K562 (cell line): Measurements from ENCODE around the gene ZFP36. TPM values are rescaled to one million over a fixed set of nuclear protein-coding genes. Genes with fewer than 3 reads are reported as not detected.

Experiments
- ARID2 ChIP-seq: fragments of 450-650 bp; IDR thresholded peaks from 2 replicates; pipeline ENCODE4 v1.6.1; 2017; ENCODE audit warnings: antibody characterized with exemption, mild to moderate bottlenecking
- BCLAF1 ChIP-seq, 2 experiments: fragments of 450-650 bp in 1 of 2; IDR thresholded peaks; 2 replicates each; pipeline ENCODE4 v1.6.1; 2011 to 2017; ENCODE audit warnings: low read depth in 2 of 2, antibody characterized with exemption in 1 of 2, borderline replicate concordance in 1 of 2, low read length in 1 of 2, mild to moderate bottlenecking in 1 of 2, mixed read lengths in 1 of 2; ENCODE audit not compliant: control insufficient read depth in 1 of 2
- CBFA2T3 ChIP-seq: fragments of 450-650 bp; IDR thresholded peaks from 2 replicates; pipeline ENCODE4 v1.6.1; 2017
- CSDE1 ChIP-seq, 2 experiments: fragments of 450-650 bp; IDR thresholded peaks; 2 replicates each; pipeline ENCODE4 v1.6.1; 2016; ENCODE audit warnings: mild to moderate bottlenecking in 1 of 2
- CUX1 ChIP-seq: fragments of 200-800 bp; sonication (Bioruptor generic); IDR thresholded peaks from 2 replicates; pipeline ENCODE4 v1.6.1; 2016; ENCODE audit warnings: missing genetic modification characterization, missing compliant biosample characterization
- KDM4B ChIP-seq, 2 experiments: fragments of 450-650 bp in 1 of 2; sonication (generic) in 1 of 2; IDR thresholded peaks; 2 replicates each; pipeline ENCODE4 v1.6.1; 2016 to 2017; ENCODE audit warnings: borderline replicate concordance in 2 of 2, antibody characterized with exemption in 1 of 2, low read depth in 1 of 2, mild to moderate bottlenecking in 1 of 2
- MCM5 ChIP-seq: fragments of 450-650 bp; IDR thresholded peaks from 2 replicates; pipeline ENCODE4 v1.6.1; 2016; ENCODE audit warnings: low read depth
- MED1 ChIP-seq: sonication (generic); formaldehyde crosslinking; IDR thresholded peaks from 2 replicates; pipeline ENCODE4 v1.8.1; 2023; ENCODE audit warnings: missing genetic modification reagents, borderline replicate concordance
- NKRF ChIP-seq: fragments of 450-650 bp; IDR thresholded peaks from 2 replicates; pipeline ENCODE4 v1.6.1; 2016; ENCODE audit warnings: borderline replicate concordance
- SAFB2 ChIP-seq: fragments of 200-400 bp; formaldehyde crosslinking; IDR thresholded peaks from 2 replicates; pipeline ENCODE4 v1.6.1; 2018; ENCODE audit warnings: borderline replicate concordance, low read length, low read depth, moderate library complexity; ENCODE audit not compliant: severe bottlenecking
- TGIF2 ChIP-seq: sonication (generic); formaldehyde crosslinking; IDR thresholded peaks from 2 replicates; pipeline ENCODE4 v1.8.1; 2022; ENCODE audit warnings: mild to moderate bottlenecking, missing genetic modification reagents, moderate library complexity
- ZNF263 ChIP-seq: sonication (generic); formaldehyde crosslinking; IDR thresholded peaks from 2 replicates; pipeline ENCODE4 v1.8.0; 2022; ENCODE audit warnings: mild to moderate bottlenecking, missing genetic modification reagents, borderline replicate concordance
- ZSCAN32 ChIP-seq: fragments of 450-650 bp; formaldehyde crosslinking; IDR thresholded peaks from 2 replicates; pipeline ENCODE4 v1.4.0; 2020; ENCODE audit warnings: mild to moderate bottlenecking, moderate library complexity
- polyA plus RNA-seq, 8 experiments: library from polyadenylated mRNA; depleted of rRNA in 4 of 8; stranded (reverse) in 5 of 8; unstranded in 3 of 8; fragments of >200 nt; fragmentation: Nextera tagmentation in 2 of 8; fragmentation: Illumina TruSeq in 1 of 8; extraction: Ambion mirVana in 2 of 8; extraction: Trizol in 1 of 8; gene quantifications; 2 replicates each; pipeline versions ENCODE4 v1.2.1 to v1.2.3, GENCODE V29; 2011 to 2014; ENCODE audit warnings: inconsistent platforms in 1 of 8, missing spikeins in 1 of 8
- total RNA-seq, 7 experiments: library from RNA; depleted of rRNA in 6 of 7; stranded (reverse); fragments of >200 nt in 6 of 7; fragmentation: Illumina TruSeq in 2 of 7; extraction: Trizol in 2 of 7; gene quantifications; 2 replicates each; pipeline versions ENCODE4 v1.2.1 to v1.2.3, GENCODE V29; 2011 to 2021; ENCODE audit warnings: low replicate concordance in 1 of 7

Gene ZFP36
- total and polyA plus RNA-seq, 9 of the 15 experiments (the other 6 are each of a cell fraction or from before 2014, with no cell fraction given), result 1.0 to 20.1 (median 3.5) TPM

GRCh38 chr19:39403331-39404312 is 3.0 kb upstream of the ZFP36 start (continued):
- TF ChIP-seq CBFA2T3, result peak; percentile 34; the same call in 1 of the 2 replicates
- TF ChIP-seq KDM4B (IDR thresholded peaks at IDR 0.05; ENCODE audit: borderline replicate concordance in 2 of 2, low read depth in 1 of 2), result peak in 1 of 2 experiments; percentile 49; a peak in 1 of 4 replicates
- TF ChIP-seq BCLAF1 (IDR thresholded peaks at IDR 0.05; ENCODE audit: borderline replicate concordance in 1 of 2, control insufficient read depth in 1 of 2, low read depth in 2 of 2, low read length in 1 of 2), result no peak
- TF ChIP-seq CSDE1 (IDR thresholded peaks at IDR 0.05), result no peak
- no peak for TF ChIP-seq TGIF2
- no peak for TF ChIP-seq NKRF
- peak; percentile 76; the same call in 1 of the 2 replicates for TF ChIP-seq ZNF263 (CRISPR knock-in tag)
- no peak for TF ChIP-seq MCM5
- no peak for TF ChIP-seq MED1
- no peak for TF ChIP-seq CUX1
- TF ChIP-seq SAFB2, result no peak
- TF ChIP-seq ZSCAN32 (CRISPR knock-in tag), result no peak
- TF ChIP-seq ARID2, result 0 out of 2 replicates have a peak, but pooled peaks have one; percentile 24
